DOHH2 (cell line): ENCODE results near the gene NAT14.

Experiments used
- EZH2phosphoT487 ChIP-seq: fragments of 200-600 bp; sonication (generic); IDR thresholded peaks from 2 replicates; pipeline ENCODE4 v1.6.1; 2017; ENCODE audit warnings: borderline replicate concordance, mild to moderate bottlenecking, antibody characterized with exemption, low read length, moderate library complexity, mixed read lengths
- TF ChIP-seq, protein P1 (sequence below): fragments of 200-600 bp; sonication (generic); IDR thresholded peaks from one replicate; pipeline ENCODE4 v1.5.1; 2014; ENCODE audit warnings: antibody characterized with exemption, mild to moderate bottlenecking, low read depth, low read length; ENCODE audit not compliant: poor library complexity, severe bottlenecking

DNA sequence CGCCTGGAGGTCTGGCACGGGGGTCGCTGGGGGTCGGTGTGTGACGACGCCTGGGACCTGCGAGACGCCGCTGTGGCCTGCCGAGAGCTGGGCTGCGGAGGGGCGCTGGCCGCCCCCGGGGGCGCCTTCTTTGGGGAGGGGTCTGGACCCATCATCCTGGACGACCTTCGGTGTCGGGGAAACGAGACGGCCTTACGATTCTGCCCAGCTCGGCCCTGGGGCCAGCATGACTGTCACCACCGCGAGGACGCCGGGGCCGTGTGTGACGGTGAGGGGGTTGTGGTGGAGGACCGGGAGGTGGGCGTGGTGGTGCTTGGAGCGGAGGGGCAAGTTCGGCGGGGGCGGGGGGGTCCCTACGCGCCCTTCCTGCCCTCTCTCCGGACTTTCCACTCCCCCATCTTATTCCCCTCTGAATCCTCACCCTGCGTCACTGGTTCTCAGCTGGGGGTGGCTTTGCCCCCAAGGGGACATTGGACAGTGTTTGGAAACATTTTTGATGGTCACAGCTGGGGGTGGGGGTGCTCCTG is 8.7 kb downstream of the NAT14 start:
- TF ChIP-seq, protein P1, sequence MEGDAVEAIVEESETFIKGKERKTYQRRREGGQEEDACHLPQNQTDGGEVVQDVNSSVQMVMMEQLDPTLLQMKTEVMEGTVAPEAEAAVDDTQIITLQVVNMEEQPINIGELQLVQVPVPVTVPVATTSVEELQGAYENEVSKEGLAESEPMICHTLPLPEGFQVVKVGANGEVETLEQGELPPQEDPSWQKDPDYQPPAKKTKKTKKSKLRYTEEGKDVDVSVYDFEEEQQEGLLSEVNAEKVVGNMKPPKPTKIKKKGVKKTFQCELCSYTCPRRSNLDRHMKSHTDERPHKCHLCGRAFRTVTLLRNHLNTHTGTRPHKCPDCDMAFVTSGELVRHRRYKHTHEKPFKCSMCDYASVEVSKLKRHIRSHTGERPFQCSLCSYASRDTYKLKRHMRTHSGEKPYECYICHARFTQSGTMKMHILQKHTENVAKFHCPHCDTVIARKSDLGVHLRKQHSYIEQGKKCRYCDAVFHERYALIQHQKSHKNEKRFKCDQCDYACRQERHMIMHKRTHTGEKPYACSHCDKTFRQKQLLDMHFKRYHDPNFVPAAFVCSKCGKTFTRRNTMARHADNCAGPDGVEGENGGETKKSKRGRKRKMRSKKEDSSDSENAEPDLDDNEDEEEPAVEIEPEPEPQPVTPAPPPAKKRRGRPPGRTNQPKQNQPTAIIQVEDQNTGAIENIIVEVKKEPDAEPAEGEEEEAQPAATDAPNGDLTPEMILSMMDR: no peak
- TF ChIP-seq EZH2phosphoT487: no peak
